Mesendoderm (in vitro differentiated cells): Measurements from ENCODE around the gene VPS37C.
A peak's percentile ranks its signal among the peaks of the same experiment; 100 is the strongest.

Source experiments
- DNase-seq: peaks from one replicate; pipeline ENCODE4 v3.0.0; 2013
- H2AK5ac ChIP-seq: 2 replicates; pipeline ENCODE4 v1.6.1; 2013; ENCODE audit warnings: low read length, inconsistent platforms
- H2BK120ac ChIP-seq: 2 replicates; pipeline ENCODE4 v1.6.1; 2013; ENCODE audit warnings: low read depth, mild to moderate bottlenecking, low read length, moderate library complexity, mixed read lengths
- H2BK15ac ChIP-seq: replicated peaks from 2 replicates; pipeline ENCODE4 v1.6.1; 2013; ENCODE audit warnings: low read depth, mild to moderate bottlenecking, moderate library complexity
- H2BK5ac ChIP-seq: 2 replicates; pipeline ENCODE4 v1.6.1; 2013; ENCODE audit warnings: low read length, inconsistent platforms
- H3K18ac ChIP-seq: 2 replicates; pipeline ENCODE4 v1.6.1; 2013; ENCODE audit warnings: mild to moderate bottlenecking, low read length, mixed read lengths
- H3K23ac ChIP-seq: one replicate; pipeline ENCODE4 v1.6.1; 2013; ENCODE audit warnings: low read length
- H3K27ac ChIP-seq: 2 replicates; pipeline ENCODE4 v1.5.1; 2013; ENCODE audit warnings: low read depth, mild to moderate bottlenecking, inconsistent platforms, low read length, moderate library complexity
- H3K27me3 ChIP-seq: 2 replicates; pipeline ENCODE4 v1.6.1; 2013; ENCODE audit warnings: low read length, control low read depth, mild to moderate bottlenecking, inconsistent platforms; ENCODE audit not compliant: insufficient read depth, poor library complexity
- H3K36me3 ChIP-seq: 2 replicates; pipeline ENCODE4 v1.6.1; 2013; ENCODE audit warnings: low read length, inconsistent platforms; ENCODE audit not compliant: control insufficient read depth, insufficient read depth
- H3K4ac ChIP-seq: one replicate; pipeline ENCODE4 v1.6.1; 2013; ENCODE audit warnings: low read depth, mild to moderate bottlenecking, low read length, moderate library complexity
- H3K4me1 ChIP-seq: 2 replicates; pipeline ENCODE4 v1.6.1; 2013; ENCODE audit warnings: low read depth, low read length, inconsistent platforms; ENCODE audit not compliant: control insufficient read depth
- H3K4me2 ChIP-seq: 2 replicates; pipeline ENCODE4 v1.6.1; 2013; ENCODE audit warnings: low read length
- H3K4me3 ChIP-seq: 2 replicates; pipeline ENCODE4 v1.5.1; 2013; ENCODE audit warnings: mild to moderate bottlenecking, low read length
- H3K56ac ChIP-seq: one replicate; pipeline ENCODE4 v1.6.1; 2013; ENCODE audit warnings: low read length
- H3K79me1 ChIP-seq: 2 replicates; pipeline ENCODE4 v1.6.1; 2013; ENCODE audit warnings: low read length, inconsistent platforms
- H3K79me2 ChIP-seq: 2 replicates; pipeline ENCODE4 v1.6.1; 2013; ENCODE audit warnings: mild to moderate bottlenecking, low read length; ENCODE audit not compliant: control insufficient read depth, insufficient read depth
- H3K9ac ChIP-seq: 2 replicates; pipeline ENCODE4 v1.6.1; 2013; ENCODE audit warnings: low read length, inconsistent platforms
- H4K5ac ChIP-seq: one replicate; pipeline ENCODE4 v1.6.1; 2013; ENCODE audit warnings: low read length
- H4K8ac ChIP-seq: one replicate; pipeline ENCODE4 v1.6.1; 2013; ENCODE audit warnings: low read depth, mild to moderate bottlenecking, control low read depth, low read length, moderate library complexity
- WGBS: extraction: QIAGEN DNeasy Blood & Tissue Kit; methylation state at CpG from one replicate; pipeline ENCODE4 v1.1.7; 2013; ENCODE audit warnings: low lambda C conversion rate, missing lambda C conversion rate; ENCODE audit not compliant: insufficient coverage; ENCODE audit errors: extremely low coverage; 5-methylcytosine and 5-hydroxymethylcytosine counted together

The VPS37C gene

GRCh38 chr11:61194981-61195695 is 33.9 kb upstream of the VPS37C start:
- Histone ChIP-seq H4K5ac (no peak overlapping the region), H3K4me2 (no peak overlapping the region), H3K56ac (no peak overlapping the region), H2BK5ac (no peak overlapping the region), H3K18ac (no peak overlapping the region), H2BK15ac (no peak overlapping the region), H3K23ac (no peak overlapping the region), H3K27ac (no peak overlapping the region), H2BK120ac (no peak overlapping the region), H3K4me3 (no peak overlapping the region), H3K9ac (no peak overlapping the region), H3K27me3 (no peaks in the 10 kb centered on the region), H3K79me2 (no peaks in the 10 kb centered on the region), H3K79me1 (no peaks in the 10 kb centered on the region), H2AK5ac (no peak overlapping the region), H3K36me3 (no peaks in the 10 kb centered on the region), H3K4ac (no peak overlapping the region), H4K8ac (no peak overlapping the region), H3K4me1 (no peaks in the 10 kb centered on the region)
- no CpG with 5 or more reads among the region's 7 CpGs for WGBS
- no peak for DNase-seq

- no peak for DNase-seq
Measured at GRCh38 chr11:61194169-61194671, 33.0 kb upstream of the VPS37C start.

GRCh38 chr11:61193596-61193995 is 32.4 kb upstream of the VPS37C start:
- Histone ChIP-seq H3K9ac (no peak overlapping the region), H3K4ac (no peak overlapping the region), H3K4me3 (no peak overlapping the region), H3K36me3 (no peaks in the 10 kb centered on the region), H3K4me1 (no peaks in the 10 kb centered on the region), H2BK15ac (no peak overlapping the region), H3K79me1 (no peaks in the 10 kb centered on the region), H3K27me3 (no peaks in the 10 kb centered on the region), H4K5ac (no peak overlapping the region), H3K27ac (no peak overlapping the region), H3K56ac (no peak overlapping the region), H3K23ac (no peak overlapping the region), H3K18ac (no peak overlapping the region), H4K8ac (no peak overlapping the region), H2BK120ac (no peak overlapping the region), H2AK5ac (no peak overlapping the region), H3K79me2 (no peaks in the 10 kb centered on the region), H2BK5ac (no peak overlapping the region), H3K4me2 (no peak overlapping the region)
- DNase-seq = no peak
- WGBS = no CpG with 5 or more reads among the region's 12 CpGs

More at GRCh38 chr11:61194169-61194671, 33.0 kb upstream of the VPS37C start:
- Histone ChIP-seq H3K9ac (no peak overlapping the region), H3K23ac (no peak overlapping the region), H3K56ac (no peak overlapping the region), H2BK5ac (no peak overlapping the region), H3K79me1 (no peaks in the 10 kb centered on the region), H2BK120ac (no peak overlapping the region), H3K27me3 (no peaks in the 10 kb centered on the region), H4K5ac (no peak overlapping the region), H3K4ac (no peak overlapping the region), H4K8ac (no peak overlapping the region), H3K4me1 (no peaks in the 10 kb centered on the region), H2AK5ac (no peak overlapping the region), H3K79me2 (no peaks in the 10 kb centered on the region), H2BK15ac (no peak overlapping the region), H3K36me3 (no peaks in the 10 kb centered on the region), H3K4me3 (no peak overlapping the region), H3K27ac (no peak overlapping the region), H3K18ac (no peak overlapping the region), H3K4me2 (no peak overlapping the region)
- no CpG with 5 or more reads among the region's 12 CpGs for WGBS

- Histone ChIP-seq H3K4me2 (no peak overlapping the region), H3K23ac (no peak overlapping the region), H2BK5ac (no peak overlapping the region), H3K27ac (no peak overlapping the region), H3K56ac (no peak overlapping the region), H3K18ac (no peak overlapping the region), H3K9ac (no peak overlapping the region), H3K27me3 (no peaks in the 10 kb centered on the region), H2AK5ac (no peak overlapping the region), H3K4me3 (no peak overlapping the region), H3K36me3 (no peaks in the 10 kb centered on the region), H4K5ac (no peak overlapping the region), H3K79me1 (no peaks in the 10 kb centered on the region), H2BK120ac (no peak overlapping the region), H3K79me2 (no peaks in the 10 kb centered on the region), H4K8ac (no peak overlapping the region), H2BK15ac (no peak overlapping the region), H3K4ac (no peak overlapping the region), H3K4me1 (no peaks in the 10 kb centered on the region)
- WGBS = no CpG with 5 or more reads among the region's 8 CpGs
- DNase-seq = no peak
Measured at GRCh38 chr11:61189933-61190332, 28.7 kb upstream of the VPS37C start.

- no peaks in the 10 kb centered on the region for H3K79me1 ChIP-seq
- no peak overlapping the region for H3K9ac ChIP-seq
- no peaks in the 10 kb centered on the region for H3K27me3 ChIP-seq
- no peaks in the 10 kb centered on the region for H3K36me3 ChIP-seq
- H3K4me2 ChIP-seq = no peak overlapping the region
- H3K18ac ChIP-seq = no peak overlapping the region
- H3K4me3 ChIP-seq = no peak overlapping the region
- H3K4me1 ChIP-seq = no peaks in the 10 kb centered on the region
- no peak overlapping the region for H3K56ac ChIP-seq
- H3K79me2 ChIP-seq = no peaks in the 10 kb centered on the region
- no peak overlapping the region for H4K5ac ChIP-seq
- H4K8ac ChIP-seq = no peak overlapping the region
- no peak overlapping the region for H2AK5ac ChIP-seq
- DNase-seq = peak; percentile 80
- H2BK5ac ChIP-seq = no peak overlapping the region
- H3K23ac ChIP-seq = no peak overlapping the region
- no peak overlapping the region for H3K4ac ChIP-seq
- no peak overlapping the region for H2BK120ac ChIP-seq
- WGBS = no CpG with 5 or more reads among the region's 11 CpGs
- H2BK15ac ChIP-seq = no peak overlapping the region
- H3K27ac ChIP-seq = no peak overlapping the region
Measured at GRCh38 chr11:61187505-61188130, 26.4 kb upstream of the VPS37C start.
